Tibial nerve (tissue), 4 donors: Measurements from ENCODE around the gene PLEKHA6. TPM values are rescaled to one million over a fixed set of nuclear protein-coding genes. Genes with fewer than 3 reads are reported as not detected.
A peak's percentile ranks its signal among the peaks of the same experiment; 100 is the strongest.

Experiments used
- DNase-seq, 2 donors: peaks; one replicate each; pipeline ENCODE4 v3.0.0-alpha.2; 2019; ENCODE audit warnings: low spot score in 2 of 2
- H3K27ac ChIP-seq, 4 donors: fragments of 200-600 bp; sonication (generic) in 3 of 4; one replicate each; pipeline ENCODE4 v1.5.1; 2017 to 2019; ENCODE audit warnings: mild to moderate bottlenecking in 1 of 4
- H3K27me3 ChIP-seq, 2 donors: fragments of 200-600 bp; sonication (generic) in 1 of 2; one replicate each; pipeline versions ENCODE4 v1.5.1 to v1.6.0; 2017 to 2019
- H3K36me3 ChIP-seq, 3 donors: fragments of 200-600 bp; sonication (generic); one replicate each; pipeline ENCODE4 v1.5.1; 2018 to 2019
- H3K4me1 ChIP-seq, 4 donors: fragments of 200-600 bp; sonication (generic) in 3 of 4; one replicate each; pipeline ENCODE4 v1.5.1; 2017 to 2019
- H3K4me3 ChIP-seq, 4 donors: fragments of 200-600 bp; sonication (generic) in 3 of 4; one replicate each; pipeline ENCODE4 v1.5.1; 2017 to 2019; ENCODE audit warnings: mild to moderate bottlenecking in 1 of 4, moderate library complexity in 1 of 4
- H3K9me3 ChIP-seq, 4 donors: fragments of 200-600 bp; sonication (generic) in 3 of 4; one replicate each; pipeline ENCODE4 v1.5.1; 2017 to 2019
- CTCF ChIP-seq, 5 experiments: fragments of 200-600 bp in 3 of 5; fragments of 450-650 bp in 2 of 5; sonication (generic) in 3 of 5; IDR thresholded peaks; one replicate each; pipeline ENCODE4 v1.5.1; 2016 to 2019; ENCODE audit warnings: antibody characterized with exemption in 5 of 5, mild to moderate bottlenecking in 3 of 5, moderate library complexity in 2 of 5
- EP300 ChIP-seq, 2 donors: sonication (generic); formaldehyde crosslinking; IDR thresholded peaks; one replicate each; pipeline ENCODE4 v1.6.1; 2017; ENCODE audit warnings: antibody characterized with exemption in 2 of 2, mild to moderate bottlenecking in 1 of 2
- POLR2A ChIP-seq, 2 donors: fragments of 450-650 bp; IDR thresholded peaks; one replicate each; pipeline ENCODE4 v1.6.1; 2017; ENCODE audit warnings: antibody characterized with exemption in 2 of 2, mild to moderate bottlenecking in 2 of 2, moderate library complexity in 2 of 2
- WGBS, 2 donors: methylation state at CpG; one replicate each; pipeline ENCODE4 v1.1.5; 2018; 5-methylcytosine and 5-hydroxymethylcytosine counted together
- total RNA-seq, 4 donors: library from RNA; depleted of rRNA; stranded (reverse); fragments of >200 nt; gene quantifications; one replicate each; pipeline ENCODE4 v1.1.0, GENCODE V29; 2016

Gene PLEKHA6
- total RNA-seq, 4 donors from 2014 or later: 6.6 to 13.9 (median 12.1) TPM

- no peak for DNase-seq
- 93 to 95% methylated on average over 5 of the region's 5 CpGs for WGBS, 2 donors
- TF ChIP-seq CTCF (IDR thresholded peaks at IDR 0.05) (no peak), EP300 (IDR thresholded peaks at IDR 0.05) (no peak), POLR2A (IDR thresholded peaks at IDR 0.05) (no peak)
Measured at GRCh38 chr1:204259782-204260181, 99.9 kb downstream of the PLEKHA6 start.

GRCh38 chr1:204259196-204259595 lies 100.5 kb downstream of the PLEKHA6 start:
- 75 to 83% methylated on average over 11 to 18 of the region's 18 CpGs for WGBS, 2 donors
- Histone ChIP-seq H3K4me3 (no peak overlapping the region), H3K9me3 (no peaks in the 10 kb centered on the region), H3K27ac (no peak overlapping the region), H3K27me3 (no peaks in the 10 kb centered on the region), H3K36me3 (peaks cover 0 to 8% (median 0%) of the 10 kb centered on the region in 3 donors), H3K4me1 (peaks cover 0 to 36% (median 11%) of the 10 kb centered on the region in 4 donors)
- DNase-seq: no peak
- TF ChIP-seq POLR2A (IDR thresholded peaks at IDR 0.05) (no peak), EP300 (IDR thresholded peaks at IDR 0.05) (no peak), CTCF (IDR thresholded peaks at IDR 0.05) (no peak)

More at GRCh38 chr1:204259782-204260181, 99.9 kb downstream of the PLEKHA6 start:
- Histone ChIP-seq H3K9me3 (no peaks in the 10 kb centered on the region), H3K27ac (no peak overlapping the region), H3K4me3 (no peak overlapping the region), H3K36me3 (peaks cover 0 to 8% (median 0%) of the 10 kb centered on the region in 3 donors), H3K4me1 (peaks cover 0 to 41% (median 11%) of the 10 kb centered on the region in 4 donors), H3K27me3 (no peaks in the 10 kb centered on the region)

DNA sequence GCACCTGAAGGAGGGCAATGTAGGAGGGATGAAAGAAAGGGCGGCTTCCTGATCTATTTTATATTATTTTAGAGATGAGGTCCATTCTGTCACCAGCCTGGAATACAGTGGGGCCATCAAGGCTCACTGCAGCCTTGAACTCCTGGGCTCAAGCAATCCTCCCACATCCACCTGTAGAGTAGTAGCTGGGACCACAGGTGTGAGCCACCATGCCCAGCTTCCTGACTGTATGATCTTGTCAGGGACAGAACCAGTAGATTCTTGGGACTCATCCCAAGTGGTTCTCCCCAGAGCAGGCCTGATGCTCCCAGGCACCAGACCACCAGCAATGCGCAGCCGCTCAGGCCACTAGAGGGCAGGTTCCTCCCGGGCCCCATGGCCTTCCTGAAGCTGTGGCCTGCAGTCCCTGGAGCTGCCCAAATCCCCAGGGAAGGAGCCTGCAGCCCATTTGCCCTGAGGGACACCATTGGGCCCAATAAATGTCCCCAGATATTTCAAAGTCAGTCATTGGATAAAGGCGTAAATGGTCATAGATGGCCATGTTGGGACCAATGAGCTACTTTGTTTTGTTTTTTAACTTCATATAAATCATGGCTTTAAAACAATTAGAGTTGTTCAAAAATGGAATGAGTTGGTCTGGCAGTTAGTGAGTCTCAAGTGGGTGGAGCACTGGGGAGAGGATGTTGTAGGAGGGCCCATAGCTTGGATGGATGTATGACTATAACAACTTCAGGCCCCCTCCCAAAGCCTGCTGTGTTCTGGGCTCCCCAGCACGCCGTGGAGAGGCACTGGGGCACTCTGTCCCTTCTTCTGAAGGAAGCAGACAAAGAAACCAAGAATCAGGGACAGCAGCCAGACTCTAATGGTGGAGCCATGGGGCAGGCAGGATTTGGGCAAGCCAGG lies 101.3 kb downstream of the PLEKHA6 start:
- no peak for DNase-seq
- TF ChIP-seq CTCF (IDR thresholded peaks at IDR 0.05) (peak; percentile 24 to 59 (median 46)), EP300 (IDR thresholded peaks at IDR 0.05) (no peak)
- H3K9me3 ChIP-seq: no peaks in the 10 kb centered on the region
- peaks cover 0 to 29% (median 5%) of the 10 kb centered on the region in 4 donors for H3K4me1 ChIP-seq
- no peaks in the 10 kb centered on the region for H3K27me3 ChIP-seq
- H3K27ac ChIP-seq: no peak overlapping the region
- H3K36me3 ChIP-seq: peaks cover 0 to 8% (median 0%) of the 10 kb centered on the region in 3 donors
- WGBS, 2 donors: 68% methylated on average over 5 to 7 of the region's 7 CpGs
- no peak overlapping the region for H3K4me3 ChIP-seq

DNA sequence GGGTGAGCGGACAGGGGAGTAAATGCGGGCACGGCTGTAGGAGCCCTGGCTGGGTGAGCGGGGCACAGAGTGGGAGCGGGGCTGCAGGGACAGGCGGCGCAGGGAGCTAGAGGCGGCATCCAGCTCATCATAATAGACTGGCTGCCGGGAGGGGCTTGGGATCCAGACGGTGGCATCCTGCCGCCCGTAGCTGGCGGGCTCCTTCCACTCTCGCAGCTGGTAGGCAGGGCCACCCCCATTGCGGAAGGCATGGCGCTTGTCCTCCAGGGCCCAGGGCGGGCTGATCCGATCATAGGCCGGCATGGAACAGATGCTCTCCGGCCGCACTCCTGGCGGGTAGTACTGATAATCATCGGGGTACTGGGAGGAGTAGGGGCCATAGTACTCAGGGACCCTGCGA lies 102.3 kb downstream of the PLEKHA6 start:
- WGBS, 2 donors: 95 to 96% methylated on average over 24 of the region's 24 CpGs
- Histone ChIP-seq H3K9me3 (no peaks in the 10 kb centered on the region), H3K27me3 (no peaks in the 10 kb centered on the region), H3K4me3 (no peak overlapping the region), H3K27ac (no peak overlapping the region), H3K36me3 (peaks cover 0 to 8% (median 0%) of the 10 kb centered on the region in 3 donors), H3K4me1 (peaks cover 0 to 19% (median 3%) of the 10 kb centered on the region in 4 donors)
- TF ChIP-seq CTCF (IDR thresholded peaks at IDR 0.05) (no peak), POLR2A (IDR thresholded peaks at IDR 0.05) (no peak), EP300 (IDR thresholded peaks at IDR 0.05) (no peak)
- DNase-seq: no peak

DNA sequence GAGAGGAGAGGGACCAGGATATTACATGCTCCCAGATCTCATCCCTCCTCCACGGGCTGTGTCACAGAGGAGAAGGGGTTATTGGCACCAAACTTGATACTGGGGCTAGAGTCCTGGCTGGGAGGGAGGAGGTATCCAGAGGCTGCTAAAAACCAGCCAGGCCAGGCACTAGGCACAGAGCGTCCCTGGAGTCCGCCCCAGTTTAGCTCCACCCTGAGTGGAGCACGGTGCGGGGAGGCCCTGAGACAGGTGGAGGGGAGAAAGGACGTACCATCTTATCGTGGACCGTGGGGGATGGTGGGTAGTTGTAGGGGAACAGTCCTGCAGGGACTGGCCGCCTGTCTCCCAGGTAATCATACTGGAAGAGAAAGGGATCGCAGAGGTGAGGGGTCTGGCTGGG lies 103.2 kb downstream of the PLEKHA6 start:
- WGBS, 2 donors: 77 to 80% methylated on average over 10 of the region's 10 CpGs
- no peaks in the 10 kb centered on the region for H3K27me3 ChIP-seq
- no peak overlapping the region for H3K27ac ChIP-seq
- no peak for TF ChIP-seq EP300 (IDR thresholded peaks at IDR 0.05)
- TF ChIP-seq CTCF (IDR thresholded peaks at IDR 0.05): no peak
- no peak for TF ChIP-seq POLR2A (IDR thresholded peaks at IDR 0.05)
- DNase-seq: no peak
- no peak overlapping the region for H3K4me3 ChIP-seq
- H3K9me3 ChIP-seq: no peaks in the 10 kb centered on the region
- peaks cover 0 to 12% (median 3%) of the 10 kb centered on the region in 4 donors for H3K4me1 ChIP-seq
- H3K36me3 ChIP-seq: peaks cover 0 to 8% (median 0%) of the 10 kb centered on the region in 3 donors
